GM21528 (cell line): ENCODE measurements around the gene MGAT4B.

Source experiments
- ATAC-seq: cut with Tn5 transposase; IDR thresholded peaks from one replicate; pipeline ENCODE4 v1.9.1; 2021; ENCODE audit warnings: mild to moderate bottlenecking, moderate library complexity; ENCODE audit not compliant: unreplicated experiment, low FRiP score

The MGAT4B gene

DNA sequence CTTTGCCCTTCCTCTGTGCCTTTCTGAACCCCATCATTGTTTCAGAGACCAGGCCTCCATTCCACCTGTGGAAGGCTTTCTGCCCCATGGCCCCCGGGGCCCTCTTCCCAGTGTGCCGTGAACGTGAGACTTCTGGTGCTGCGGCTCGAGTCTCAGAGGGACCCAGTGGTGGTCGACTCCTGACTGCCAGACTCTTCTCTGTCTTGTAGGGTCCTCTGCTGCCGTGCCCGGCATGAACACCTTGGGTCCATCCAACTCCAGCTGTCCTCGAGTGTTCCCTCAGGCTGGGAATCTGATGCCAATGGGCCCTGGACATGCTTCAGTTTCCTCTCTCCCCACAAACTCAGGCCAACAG is 33.0 kb downstream of the MGAT4B start:
- no peak for ATAC-seq

- no peak for ATAC-seq
These were observed 34.3 kb downstream of the MGAT4B start for GRCh38 chr5:179772351-179772750.

DNA sequence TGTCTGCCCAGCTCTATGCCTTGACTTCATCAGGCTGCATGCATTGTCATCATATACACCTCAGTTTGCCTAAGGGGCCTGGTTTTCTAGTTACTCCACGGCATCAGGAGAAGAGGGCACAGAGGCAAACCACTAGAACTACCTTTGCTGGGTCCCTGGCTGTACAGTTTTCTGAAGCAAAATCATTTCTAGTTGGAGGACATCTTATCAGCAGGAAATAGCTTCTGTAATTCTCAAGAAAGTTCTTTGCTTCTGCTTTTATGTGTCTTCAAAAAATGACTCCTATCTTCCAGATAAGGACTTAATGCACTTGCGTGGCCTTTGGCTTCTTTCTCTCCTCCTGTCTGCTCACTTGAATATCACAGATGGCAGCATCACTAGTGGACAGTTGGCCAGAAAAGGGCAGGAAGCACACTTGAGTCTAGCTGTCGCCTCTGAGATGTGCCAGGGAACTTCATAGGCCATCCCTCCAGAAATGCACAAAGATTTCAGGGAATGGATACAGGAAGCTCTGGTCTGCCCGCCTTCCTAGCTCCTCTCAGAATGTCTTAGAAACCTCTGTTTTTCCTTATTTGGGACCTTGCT is 35.3 kb downstream of the MGAT4B start:
- ATAC-seq: no peak

DNA sequence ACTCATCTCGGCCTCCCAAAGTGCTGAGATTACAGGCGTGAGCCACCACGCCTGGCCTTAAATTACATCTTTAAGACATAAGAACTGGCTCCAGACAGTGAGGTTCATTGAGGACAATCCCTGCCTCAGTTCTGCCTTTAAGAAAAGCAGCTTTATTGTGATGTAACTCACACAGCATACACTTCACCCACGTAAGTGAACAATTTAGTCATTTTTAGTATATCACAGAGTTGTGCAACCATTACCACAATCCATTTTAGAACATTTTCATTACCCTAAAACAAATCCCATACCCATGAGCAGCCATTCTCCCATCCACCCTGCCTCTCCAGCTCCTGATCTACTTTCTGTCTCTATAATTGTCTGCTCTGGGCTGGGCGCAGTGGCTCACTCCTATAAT is 36.9 kb downstream of the MGAT4B start:
- no peak for ATAC-seq

- no peak for ATAC-seq
These were observed 37.4 kb downstream of the MGAT4B start for GRCh38 chr5:179769271-179769670.

GRCh38 chr5:179768326-179769085 is 38.2 kb downstream of the MGAT4B start:
- no peak for ATAC-seq

DNA sequence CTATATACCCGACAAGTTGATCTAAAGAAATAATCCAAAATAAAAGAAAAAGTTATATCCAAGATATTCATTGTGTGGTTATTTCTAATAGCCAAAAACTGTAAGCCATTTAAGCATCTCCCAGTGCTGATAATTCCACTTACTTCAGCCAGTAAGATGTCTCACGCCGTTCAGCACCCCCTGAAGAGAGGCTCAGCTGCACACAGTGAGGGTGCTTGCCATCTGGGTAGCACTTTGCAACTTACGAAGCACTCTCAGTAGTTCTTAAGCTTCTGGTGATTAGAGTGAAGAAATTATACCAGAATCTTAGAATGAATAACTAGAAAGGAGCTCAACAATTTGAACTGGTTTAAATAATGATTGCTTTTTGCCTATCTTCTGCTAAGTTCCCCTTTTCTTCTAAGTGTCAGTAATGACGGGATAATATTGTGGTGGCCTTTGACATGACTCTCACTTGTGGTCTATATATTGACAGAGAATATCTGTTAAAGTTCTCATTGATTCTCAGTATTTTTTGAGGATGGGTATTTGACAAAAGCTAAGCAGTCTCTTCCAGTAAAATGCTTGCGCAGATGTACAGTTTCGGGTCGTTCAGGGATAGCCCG is 39.1 kb downstream of the MGAT4B start:
- ATAC-seq: no peak

- no peak for ATAC-seq
These were observed 39.8 kb downstream of the MGAT4B start for GRCh38 chr5:179766726-179767455.

DNA sequence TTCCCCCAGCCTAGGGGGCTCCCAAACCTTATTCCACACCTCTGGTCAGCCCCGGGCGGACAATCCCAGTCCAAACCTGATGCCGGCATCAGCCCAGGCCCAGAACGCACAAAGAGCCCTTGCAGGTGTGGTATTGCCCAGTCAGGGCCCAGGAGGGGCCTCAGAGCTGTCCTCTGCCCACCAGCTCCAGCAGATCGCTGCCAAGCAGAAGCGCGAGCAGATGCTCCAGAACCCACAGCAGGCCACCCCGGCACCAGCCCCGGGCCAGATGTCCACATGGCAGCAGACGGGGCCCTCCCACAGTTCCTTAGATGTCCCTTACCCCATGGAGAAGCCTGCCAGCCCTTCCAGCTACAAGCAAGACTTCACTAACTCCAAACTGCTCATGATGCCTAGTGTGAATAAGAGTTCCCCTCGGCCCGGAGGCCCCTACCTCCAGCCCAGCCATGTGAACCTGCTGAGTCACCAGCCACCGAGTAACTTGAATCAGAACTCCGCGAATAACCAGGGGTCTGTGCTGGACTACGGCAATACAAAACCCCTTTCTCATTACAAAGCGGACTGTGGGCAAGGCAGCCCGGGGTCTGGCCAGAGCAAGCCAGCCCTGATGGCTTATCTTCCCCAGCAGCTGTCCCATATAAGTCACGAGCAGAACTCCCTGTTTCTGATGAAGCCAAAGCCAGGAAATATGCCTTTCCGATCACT is 40.5 kb downstream of the MGAT4B start:
- no peak for ATAC-seq

GRCh38 chr5:179765400-179765799 is 41.3 kb downstream of the MGAT4B start:
- no peak for ATAC-seq

GRCh38 chr5:179764056-179764455 is 42.6 kb downstream of the MGAT4B start:
- no peak for ATAC-seq

DNA sequence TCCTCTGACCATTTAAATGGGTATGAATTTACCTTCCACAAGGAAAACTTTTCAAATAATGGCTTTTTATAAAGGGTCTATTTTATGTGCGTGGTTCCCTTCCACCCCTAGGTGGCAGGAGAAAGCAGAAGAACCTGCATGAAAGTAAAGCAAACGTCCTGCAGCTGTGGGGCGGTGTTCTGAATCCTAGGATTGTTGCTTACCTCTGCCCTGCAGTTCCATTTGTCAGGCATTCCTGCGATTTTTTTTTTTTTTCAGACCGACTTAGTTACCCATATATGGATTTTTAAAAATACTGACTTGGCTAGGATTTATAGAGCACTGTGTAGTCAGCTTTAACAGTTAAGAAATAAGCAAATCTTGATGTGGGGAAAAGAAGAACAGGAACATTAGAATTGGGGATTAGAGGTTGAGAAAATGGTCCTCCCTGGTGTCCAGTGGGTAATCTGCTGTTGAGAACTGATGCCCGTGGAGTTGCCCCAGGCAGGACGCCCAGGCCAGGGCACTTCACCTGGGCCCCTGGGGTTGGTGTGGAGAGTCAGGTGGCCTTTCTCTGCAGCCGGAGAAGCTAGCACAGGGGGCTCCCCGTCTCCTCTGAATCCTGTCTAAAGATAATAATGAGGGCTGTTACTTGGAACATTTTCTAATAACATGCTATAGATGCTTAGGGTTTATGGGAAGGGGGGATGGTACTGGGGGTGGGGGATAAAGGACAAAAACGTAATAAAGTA is 43.3 kb downstream of the MGAT4B start:
- no peak for ATAC-seq

GRCh38 chr5:179762781-179763176 is 43.9 kb downstream of the MGAT4B start:
- no peak for ATAC-seq

DNA sequence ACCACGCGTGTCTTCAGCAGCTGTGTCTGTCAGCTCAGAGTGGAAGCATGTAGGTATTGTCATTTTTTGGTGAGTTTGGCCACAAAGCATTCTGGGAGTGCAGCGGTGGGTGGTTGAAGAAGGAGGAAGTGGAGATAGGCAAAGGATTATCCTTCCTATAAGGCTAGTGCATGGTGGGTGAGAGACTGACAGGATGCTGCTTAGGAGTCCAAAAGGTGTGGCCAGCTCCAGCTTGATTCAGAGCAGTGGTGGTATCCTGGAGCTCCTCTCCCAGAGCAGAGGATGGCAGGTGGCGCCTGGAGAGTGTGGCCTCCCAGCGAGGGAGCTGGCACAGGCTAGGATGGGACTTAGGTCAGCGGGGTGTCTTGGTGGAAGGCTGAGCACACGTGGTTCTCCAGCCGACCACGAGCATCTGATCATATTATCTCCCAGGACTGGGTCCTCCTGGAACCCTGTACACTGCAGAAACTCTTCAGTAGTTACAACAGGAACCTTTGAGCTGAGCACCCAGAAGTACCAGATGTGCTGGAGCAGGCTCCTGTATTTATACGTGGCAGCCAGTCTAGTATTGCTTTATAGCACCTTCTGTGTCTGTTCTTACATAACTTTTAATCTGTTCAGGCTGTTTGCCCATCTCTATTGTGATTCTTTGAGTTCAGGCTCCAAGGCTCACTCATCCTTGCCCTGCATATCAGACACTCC is 44.4 kb downstream of the MGAT4B start:
- no peak for ATAC-seq

- no peak for ATAC-seq
These were observed 46.8 kb downstream of the MGAT4B start for GRCh38 chr5:179759581-179760551.

- no peak for ATAC-seq
These were observed 47.7 kb downstream of the MGAT4B start for GRCh38 chr5:179758955-179759354.

DNA sequence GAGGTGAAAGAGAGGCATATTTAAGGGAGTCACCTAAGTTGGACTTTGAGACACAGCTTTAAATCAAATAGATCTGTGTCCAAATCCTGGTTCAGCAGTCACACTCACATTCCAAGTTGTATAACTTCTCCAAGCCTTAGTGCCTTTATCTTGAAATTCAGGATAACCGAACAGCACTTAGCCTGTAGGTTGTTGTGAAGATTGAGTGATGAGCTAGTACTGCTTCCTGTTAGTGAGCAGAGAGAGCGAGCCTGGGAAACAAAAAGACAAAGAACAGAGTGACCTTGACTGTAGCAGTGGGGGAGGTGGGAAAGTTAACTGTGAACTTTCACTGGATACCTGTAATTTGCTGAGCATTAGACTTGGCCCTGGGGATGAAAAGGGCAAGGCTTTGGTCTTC is 51.6 kb downstream of the MGAT4B start:
- no peak for ATAC-seq

GRCh38 chr5:179753971-179754370 is 52.7 kb downstream of the MGAT4B start:
- no peak for ATAC-seq
